Glomerular endothelial cell (primary cell): Measurements from ENCODE around the gene DPP10. TPM values are rescaled to one million over a fixed set of nuclear protein-coding genes. Genes with fewer than 3 reads are reported as not detected.

Source experiments
- DNase-seq: peaks from one replicate; pipeline ENCODE4 v3.0.0-alpha.2; 2011; ENCODE audit warnings: low read depth, low spot score; ENCODE audit errors: extremely low read depth
- total RNA-seq: library from RNA; depleted of rRNA; stranded (reverse); fragments of >200 nt; gene quantifications from 2 replicates; pipeline ENCODE4 v1.2.3, GENCODE V29; 2015

The DPP10 gene
- total RNA-seq, 1 donor from 2014 or later = not detected

DNA sequence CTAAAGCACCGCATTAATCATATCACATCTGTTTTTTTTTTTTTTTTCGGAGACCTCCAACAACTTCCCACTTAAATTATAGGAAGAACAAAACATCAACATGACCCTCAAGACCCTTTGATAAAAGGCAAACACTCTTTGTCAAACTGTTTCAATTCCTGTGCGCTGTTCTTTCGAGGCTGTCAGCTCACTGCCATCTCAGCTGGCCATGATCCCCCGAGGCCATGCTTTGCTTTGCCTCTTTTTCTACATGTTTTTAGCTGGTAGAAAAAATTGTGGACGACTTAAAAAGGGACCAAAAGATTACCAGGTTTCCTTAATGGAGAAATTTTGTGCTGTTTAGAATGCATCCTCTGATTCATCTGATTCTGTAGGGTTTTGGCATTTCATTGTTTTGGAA lies 138.2 kb downstream of the DPP10 start:
- DNase-seq = no peak

DNA sequence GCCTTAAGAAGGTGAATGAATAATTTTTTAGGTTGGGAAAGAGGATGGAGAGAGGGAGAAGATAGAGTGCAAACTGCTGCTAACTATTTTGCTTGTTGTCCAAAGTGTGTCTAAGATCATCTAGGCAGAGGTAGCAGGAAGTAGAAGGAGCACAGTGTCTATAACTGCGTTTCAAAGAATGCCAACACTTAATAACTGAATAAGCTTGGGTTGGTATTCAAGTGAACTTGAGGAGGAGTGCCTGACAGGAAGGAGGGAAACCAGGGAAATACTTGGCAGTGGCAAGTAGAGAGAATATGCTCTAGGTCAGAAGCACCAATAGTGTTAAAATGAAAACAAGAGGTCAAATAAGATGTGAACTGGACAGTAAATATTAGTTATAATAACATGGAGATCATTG lies 155.9 kb downstream of the DPP10 start:
- DNase-seq = no peak

DNA sequence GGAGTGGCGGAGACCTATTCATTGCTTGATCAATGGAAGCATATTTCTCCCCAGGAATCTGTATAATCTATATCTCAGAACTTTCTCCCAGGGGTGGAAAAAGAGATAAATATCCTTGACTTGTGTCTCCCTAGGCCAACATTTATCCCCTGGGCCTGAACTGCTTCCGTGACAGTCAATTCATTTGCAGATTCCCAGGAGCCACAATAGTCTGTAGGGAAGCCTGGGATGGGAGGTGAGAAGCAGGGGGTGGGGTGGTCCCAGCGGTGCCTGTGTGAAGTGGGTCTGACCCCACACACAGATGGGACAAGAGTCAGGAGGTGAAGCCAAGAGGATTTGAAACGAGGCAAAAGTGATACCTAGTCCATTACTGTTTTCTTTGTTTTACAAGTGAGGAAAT lies 166.8 kb downstream of the DPP10 start:
- no peak for DNase-seq

DNA sequence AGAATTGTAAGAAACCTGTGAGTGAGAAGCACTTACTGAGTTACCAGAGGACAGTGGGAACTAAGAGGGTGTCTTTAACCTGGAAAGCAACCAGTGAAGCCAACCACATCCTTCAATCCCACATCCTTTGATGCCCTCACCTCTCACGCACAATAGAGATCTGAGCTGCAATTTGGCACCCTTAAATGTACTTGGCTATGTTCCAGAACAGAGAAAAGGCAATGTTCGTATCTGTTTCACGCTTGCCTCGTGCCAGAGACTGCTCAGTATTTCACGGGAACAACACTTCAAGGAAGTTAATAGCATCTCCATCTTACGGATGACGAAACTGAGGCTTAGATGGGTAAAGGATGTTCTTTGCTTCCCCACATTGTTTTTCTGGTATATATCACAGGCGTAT lies 167.4 kb downstream of the DPP10 start:
- DNase-seq = no peak

DNA sequence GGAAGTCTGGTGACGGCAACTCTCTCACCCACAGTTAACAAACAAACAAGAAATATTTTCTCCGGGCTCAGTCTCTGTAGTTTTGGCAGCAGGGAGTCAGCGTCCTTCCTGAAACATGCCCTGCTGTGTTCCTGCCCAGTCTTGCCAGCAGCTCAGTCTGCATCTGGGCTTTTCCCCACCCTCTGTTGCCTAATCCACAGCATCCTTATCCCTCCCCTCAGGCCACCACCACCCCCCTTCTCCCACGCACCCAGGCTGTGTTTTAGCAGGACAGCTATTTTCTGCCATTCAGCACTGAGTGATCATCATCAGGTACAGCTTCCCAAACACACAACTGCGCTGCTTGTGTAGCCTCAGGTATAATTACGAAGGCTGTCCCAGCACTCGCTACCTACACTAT lies 168.2 kb downstream of the DPP10 start:
- no peak for DNase-seq

DNA sequence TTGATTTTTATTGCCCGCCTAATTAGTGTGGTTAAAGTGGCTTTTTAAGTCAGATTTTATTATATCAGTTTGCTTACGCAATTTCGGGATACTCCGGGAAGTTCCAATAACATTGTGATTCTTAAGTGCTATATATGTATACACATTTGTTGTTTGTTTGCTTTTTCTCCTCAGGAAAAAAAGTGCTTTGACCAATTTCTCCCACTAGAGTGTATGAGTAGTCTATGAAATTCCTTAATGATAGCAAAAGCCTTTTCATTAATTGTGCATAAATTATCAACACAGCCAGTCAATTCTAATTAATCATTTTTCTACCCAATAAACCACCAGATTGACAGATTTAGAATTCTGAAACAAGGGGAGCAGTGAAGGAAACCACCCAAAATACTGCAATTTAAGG lies 172.2 kb downstream of the DPP10 start:
- no peak for DNase-seq

DNA sequence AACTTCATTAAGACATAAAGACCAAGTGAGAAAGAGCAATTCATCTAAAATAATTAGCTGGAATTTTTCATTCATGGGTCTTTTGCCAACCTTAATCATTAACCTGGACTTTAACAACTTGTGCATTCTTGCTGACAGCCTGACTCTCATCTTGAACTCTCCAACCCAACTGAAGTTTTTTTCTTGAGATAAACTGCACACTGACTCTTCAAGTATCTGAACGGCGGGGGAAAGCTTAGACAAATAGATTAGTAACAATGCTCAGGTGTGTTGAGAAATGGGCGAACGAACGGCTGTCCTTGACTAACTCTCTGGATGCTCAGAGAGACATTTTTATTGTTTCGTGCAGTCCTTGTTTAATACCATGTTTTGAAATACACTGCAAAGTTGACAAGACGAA lies 186.0 kb downstream of the DPP10 start:
- DNase-seq = no peak

DNA sequence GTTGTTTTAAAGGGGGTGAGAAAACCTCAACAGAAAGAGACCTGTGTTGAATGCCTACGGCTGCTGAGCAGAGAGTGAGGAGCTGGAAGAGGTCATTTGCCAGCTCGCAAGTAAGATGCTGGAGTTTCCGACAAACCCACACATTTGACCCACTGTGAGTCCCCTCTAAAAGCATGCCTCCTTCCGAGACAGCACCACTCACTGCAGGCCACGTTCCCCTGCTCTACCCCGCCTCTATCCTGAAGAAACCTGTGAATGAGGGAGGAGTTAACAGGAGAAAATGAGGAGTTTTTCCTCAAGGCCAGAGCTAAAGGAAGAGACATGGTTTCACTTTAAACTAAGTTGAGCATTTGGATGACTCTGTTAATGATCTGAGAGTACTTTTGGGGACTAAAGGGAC lies 188.7 kb downstream of the DPP10 start:
- DNase-seq = no peak

DNA sequence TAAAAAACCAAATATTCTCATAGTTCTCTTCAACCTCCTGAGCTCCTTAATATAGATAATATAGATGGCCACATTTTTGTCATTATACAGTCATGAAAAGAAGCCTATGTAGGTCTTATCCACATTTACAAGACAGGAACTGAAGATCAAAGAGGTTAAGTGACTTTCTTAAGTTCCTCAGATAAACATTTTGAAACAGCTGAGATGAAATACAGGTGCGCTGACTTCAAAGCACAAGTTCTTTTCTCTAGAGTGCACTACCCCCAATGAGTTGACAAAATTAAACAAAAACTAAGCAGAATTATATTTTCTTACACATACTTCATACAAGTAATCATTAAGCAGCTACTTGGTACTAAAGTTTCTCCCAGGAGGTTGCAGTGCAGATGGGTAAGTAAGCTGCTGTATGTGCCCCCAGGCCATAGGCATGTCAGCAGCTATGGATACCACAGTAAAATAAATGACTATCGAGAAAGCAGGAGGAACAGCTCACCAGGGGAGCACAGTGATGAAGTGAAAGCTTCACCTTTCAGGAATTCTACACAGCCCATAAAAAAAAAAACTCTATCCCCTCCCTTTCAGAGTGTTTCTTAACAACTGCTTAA lies 199.8 kb downstream of the DPP10 start:
- DNase-seq = no peak

DNA sequence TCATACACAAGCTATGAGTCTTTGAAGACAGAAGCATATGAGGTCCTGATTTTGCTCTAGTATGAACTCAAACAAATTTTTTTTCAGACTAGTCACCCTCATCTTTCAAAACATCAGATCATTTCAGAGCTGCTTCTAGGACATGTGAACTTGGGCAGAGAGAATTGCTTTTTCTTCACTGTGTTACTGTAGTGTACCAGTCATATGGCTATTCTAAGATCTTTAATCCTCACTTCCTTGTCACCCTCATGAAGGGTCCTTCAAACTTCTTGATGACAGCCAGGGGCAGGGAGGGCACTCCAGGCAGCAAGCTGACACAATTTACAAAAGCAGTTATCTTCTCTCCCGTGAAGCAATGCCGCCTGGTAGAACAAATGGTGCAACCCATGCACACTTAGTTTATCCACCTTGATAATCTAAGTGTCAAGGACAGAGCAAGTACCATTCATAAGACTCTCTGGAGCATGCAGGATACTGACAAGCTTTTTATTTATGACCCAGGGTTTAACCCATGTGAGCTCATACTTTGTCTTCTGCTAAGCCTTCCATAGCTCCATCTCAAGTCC lies 200.6 kb downstream of the DPP10 start:
- DNase-seq = no peak

DNA sequence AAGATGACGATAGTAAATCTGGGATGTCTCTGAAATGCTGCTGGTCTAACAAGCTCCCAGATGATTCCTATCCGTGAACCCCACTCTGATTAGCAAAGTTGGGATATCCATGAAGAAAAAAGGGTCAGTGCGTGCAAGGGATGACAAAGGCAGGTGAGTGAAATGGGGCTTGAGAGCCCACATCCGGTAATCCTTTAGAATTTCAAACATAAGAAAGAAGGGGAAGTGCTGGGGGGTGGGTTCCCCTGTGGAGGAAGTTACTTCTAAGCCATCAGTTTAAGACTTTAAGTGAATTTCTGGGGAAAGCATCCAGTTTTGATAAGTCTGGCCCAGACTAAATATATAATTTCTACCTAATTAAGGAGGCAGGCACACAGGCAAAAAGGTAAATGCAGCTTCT lies 209.5 kb downstream of the DPP10 start:
- DNase-seq = no peak

DNA sequence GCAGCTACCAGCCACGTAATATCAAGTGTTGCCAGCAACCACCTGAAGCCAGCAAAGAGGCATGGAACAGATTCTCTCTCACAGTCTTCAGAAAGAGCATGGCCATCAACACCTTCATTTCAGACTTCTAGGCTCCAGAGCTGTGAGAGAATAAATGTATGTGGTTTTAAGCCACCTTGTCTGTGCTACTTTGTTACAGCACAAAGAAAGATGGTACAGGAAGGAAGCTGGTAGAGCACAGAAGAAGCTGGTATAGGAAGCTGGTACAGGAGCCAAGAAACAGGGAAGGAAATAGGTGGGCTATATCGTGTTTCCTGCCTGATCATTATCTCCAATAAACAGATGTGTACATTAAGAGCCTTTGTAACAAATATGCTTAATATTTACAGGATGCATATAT lies 217.4 kb downstream of the DPP10 start:
- DNase-seq = no peak

DNA sequence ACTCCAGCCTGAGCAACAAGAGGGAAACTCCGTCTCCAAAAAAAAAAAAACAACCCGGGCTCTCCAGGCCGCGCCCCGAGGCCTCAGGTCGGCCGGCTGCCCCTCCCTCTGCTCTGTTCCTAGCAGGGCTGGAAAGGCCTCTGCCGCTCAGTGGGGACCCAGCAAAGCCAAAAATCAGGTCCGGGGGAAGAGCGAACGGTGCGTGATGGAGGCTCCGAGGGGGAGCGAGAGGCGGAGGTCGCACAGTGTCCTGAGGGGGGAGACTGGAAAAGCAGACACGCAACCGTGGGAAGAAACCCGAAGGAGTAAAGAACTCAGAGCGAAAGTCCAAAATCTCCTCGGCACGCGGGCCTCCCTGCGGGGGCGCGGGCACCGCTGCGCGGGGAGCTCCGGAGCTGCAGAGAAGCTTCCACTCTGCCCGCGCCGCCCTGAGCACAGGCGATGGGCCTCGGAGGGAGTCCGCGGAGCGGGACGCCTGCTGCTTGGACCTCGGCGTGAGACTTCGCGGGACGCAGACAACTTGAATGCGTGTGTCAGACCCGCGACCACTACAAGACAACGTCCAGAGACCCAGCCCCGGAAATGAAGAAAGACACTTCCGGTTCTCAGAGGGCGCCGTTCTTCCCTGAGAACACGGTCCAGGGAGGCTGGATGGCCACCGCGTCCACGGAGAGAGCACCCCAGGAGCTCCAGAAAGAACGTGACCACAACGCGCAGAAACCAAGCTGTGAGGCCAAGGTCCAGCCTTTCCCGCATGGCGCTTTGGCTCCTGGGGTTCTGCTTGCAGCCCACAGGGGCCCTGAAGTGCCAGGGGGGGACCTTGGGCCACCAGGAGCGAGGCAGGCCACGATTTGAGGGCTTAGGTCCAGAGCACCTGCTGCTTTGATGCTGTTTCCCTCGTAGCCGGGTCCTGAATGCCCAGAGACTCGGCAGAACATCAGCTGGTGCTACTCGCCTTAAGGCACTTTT lies 219.8 kb downstream of the DPP10 start:
- no peak for DNase-seq

DNA sequence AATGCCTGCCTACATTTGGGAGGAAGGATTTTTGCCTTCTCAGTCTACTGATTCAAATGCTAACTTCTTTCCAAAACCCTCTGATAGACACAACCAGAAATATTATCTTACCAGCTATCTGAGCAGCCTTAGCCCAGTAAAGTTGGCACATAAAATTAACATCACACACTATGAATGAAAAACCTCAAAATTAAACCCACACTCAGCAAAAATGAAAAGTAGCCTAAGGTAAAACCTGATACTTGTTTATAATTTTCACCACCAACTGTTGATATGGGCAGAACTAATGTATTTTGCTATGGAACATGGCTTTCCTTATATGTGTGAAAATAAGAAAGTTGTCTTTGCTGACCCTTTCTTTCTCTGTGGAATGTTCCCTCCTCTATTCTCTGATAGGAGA lies 226.0 kb downstream of the DPP10 start:
- no peak for DNase-seq

DNA sequence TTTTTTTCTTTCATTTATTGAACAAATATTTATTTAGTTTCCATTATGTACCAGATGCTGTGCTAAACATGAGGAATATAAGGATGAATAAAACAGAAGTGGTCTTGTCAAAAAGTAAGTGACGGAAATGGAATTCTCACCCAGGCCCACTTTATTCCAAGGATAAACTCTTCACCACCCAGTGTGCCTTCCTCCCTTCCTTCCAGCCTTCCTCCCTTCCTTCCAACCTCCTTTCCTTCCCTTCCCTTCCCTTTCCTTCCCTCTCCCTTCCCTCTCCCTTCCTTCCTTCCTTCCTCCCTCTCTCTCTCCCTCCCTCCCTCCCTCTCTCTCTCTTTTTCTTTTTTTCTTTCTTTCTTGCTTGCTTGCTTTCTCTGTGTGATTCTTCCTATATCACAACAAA lies 240.8 kb downstream of the DPP10 start:
- DNase-seq = no peak

DNA sequence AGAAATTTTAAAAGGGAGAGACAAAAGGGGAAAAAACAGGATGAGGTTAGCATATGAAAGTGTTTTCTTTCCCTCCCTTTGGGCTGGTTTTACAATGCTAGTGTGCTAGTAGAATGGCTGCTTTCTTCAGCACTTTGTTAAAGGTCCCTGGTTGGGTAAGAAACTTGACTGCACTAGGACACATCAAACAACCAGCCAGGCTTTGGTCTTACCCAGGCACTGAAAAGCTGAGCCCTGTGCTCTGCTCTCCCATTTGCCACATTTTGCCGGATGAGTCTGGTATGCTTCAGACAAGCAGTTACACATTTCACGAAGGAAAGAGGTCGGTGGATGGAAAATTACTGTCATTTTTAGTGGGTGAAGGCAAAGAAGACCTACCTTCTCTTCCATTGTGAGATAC lies 242.0 kb downstream of the DPP10 start:
- no peak for DNase-seq

DNA sequence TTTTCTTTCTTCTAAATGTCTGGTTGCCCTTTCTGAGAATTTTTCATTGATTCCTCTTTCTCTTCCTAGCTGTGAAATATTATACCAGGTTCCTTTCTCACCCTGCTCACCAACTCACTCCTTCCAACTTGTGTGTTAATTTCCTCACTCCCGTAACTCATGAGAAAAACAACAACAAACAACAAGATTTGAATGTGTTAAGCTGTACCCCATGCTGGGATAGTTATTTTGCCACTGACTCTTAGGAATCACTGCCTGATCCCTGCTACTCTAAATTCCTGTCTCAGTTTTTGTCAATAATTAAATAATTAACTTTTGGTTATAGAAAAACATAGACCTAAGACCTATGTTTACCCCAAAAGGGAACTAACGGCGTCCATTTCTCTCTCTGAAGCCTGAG lies 242.7 kb downstream of the DPP10 start:
- DNase-seq = no peak

DNA sequence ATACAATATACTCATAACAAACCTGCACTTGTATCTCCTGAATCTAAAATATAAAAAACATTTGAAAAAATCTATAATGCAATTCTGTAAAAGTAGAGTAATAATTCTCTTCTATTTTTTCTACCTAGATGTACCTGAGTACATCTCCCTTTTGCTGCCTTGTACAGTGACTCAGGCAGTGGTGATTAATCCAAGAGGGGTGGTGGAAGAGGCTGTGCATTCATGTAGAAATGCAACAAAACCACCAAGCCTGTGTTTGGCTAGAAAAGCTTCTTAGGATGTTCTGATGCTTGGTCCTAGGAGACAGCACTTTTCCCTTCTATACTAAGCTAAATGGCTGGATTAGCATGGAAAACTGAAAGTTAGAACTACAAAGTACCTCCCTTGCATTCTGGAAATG lies 245.8 kb downstream of the DPP10 start:
- DNase-seq = no peak

DNA sequence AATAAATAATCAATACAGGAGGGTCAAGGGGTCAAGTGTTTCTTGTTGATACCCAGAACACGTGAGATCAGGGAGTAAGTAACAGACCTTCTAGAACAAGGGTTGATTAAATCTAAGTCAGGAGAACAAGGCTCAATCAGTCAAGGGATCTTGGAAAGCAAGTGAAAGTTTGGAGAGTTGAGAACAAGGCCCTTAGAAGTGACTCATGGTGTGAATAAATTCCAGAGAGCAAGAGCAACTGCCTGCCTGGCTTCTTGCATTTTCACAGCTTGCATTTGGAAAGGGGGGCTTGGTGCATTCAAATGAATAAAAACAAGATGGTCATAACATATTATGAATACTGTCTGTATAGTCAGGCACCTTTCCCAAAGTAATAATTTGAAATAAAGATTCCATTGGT lies 256.1 kb downstream of the DPP10 start:
- no peak for DNase-seq

DNA sequence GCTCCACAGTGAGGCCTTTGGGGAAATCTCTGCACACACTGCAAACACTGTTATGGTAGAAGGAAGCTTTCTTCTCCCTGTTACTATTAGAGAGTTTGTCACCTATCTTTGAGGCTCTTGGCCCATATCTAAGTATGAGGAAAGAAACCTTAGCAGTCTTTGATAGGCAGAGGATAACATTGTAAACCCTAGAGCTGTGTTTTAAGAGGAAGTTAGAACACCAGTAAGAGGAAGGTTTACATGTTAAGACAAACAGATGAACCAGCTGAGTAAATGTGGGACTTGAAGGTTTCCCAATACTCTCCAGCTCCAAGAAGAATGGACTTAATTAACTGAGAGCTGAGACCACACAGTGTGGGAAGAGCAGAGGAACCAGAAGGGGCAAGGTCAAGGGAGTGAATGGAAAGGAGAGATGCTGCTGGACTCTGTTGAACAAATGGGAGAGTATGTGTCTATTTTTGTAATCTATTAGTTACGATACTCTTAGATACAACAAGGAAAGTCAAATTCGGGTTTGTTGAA lies 257.0 kb downstream of the DPP10 start:
- DNase-seq = no peak

DNA sequence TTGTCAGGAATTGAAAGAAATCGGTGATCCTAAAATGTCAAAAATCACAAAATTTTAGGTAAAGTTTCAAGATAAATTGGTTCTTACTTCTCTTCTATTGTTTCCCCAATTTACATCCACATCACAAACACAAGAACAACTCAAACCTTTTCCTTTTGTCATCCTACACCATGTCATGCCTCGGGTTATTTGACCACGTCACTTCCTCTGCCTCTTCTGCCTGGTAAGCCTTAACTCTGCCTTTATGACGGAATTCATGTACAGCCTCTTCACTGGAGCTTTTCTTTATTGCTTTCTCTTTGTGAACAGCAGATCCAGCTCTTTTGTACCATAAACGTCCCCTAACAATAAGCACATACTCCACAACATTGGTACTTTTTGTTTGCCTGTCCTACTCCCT lies 258.0 kb downstream of the DPP10 start:
- DNase-seq = no peak
